Measurements from ENCODE around the gene ITIH5.

The ITIH5 gene

GRCh38 chr10:7545792-7546191 is 121.0 kb downstream of the ITIH5 start:
- Histone ChIP-seq H3F3A (ENCODE audit: insufficient read depth, low read length) (no peaks in the 10 kb centered on the region), H3K27ac (ENCODE audit: low read length) (no peak overlapping the region), H3K4me3 (ENCODE audit: low read length) (no peak overlapping the region), H3K9ac (ENCODE audit: low read length) (no peak overlapping the region), H3K4me2 (ENCODE audit: low read depth, low read length) (no peak overlapping the region), H3K36me3 (replicated peaks; ENCODE audit: insufficient read depth, low read length) (no peaks in the 10 kb centered on the region), H3K9me2 (replicated peaks; ENCODE audit: insufficient read depth, low read length) (no peaks in the 10 kb centered on the region), H3K27me3 (replicated peaks; ENCODE audit: insufficient read depth, low read length) (no peaks in the 10 kb centered on the region), H3K79me2 (ENCODE audit: low read length) (no peaks in the 10 kb centered on the region), H3K9me3 (replicated peaks; ENCODE audit: insufficient read depth, low read length) (no peaks in the 10 kb centered on the region), H3K4me1 (ENCODE audit: low read length) (no peaks in the 10 kb centered on the region), H4K20me1 (ENCODE audit: insufficient read depth, low read length) (no peaks in the 10 kb centered on the region), H2AFZ (ENCODE audit: low read length) (no peak overlapping the region)
- TF ChIP-seq CTCF (IDR thresholded peaks at IDR 0.05; ENCODE audit: low read length) (no peak), EZH2phosphoT487 (IDR thresholded peaks at IDR 0.05; ENCODE audit: low read length) (no peak), EZH2 (optimal IDR thresholded peaks at IDR 0.05; ENCODE audit: low read depth, low read length) (no peak)
- DNase-seq = no peak

- H3K36me3 ChIP-seq (replicated peaks; ENCODE audit: insufficient read depth, low read length) = no peaks in the 10 kb centered on the region
- no peaks in the 10 kb centered on the region for H3K27me3 ChIP-seq (replicated peaks; ENCODE audit: insufficient read depth, low read length)
- DNase-seq = no peak
- H3K9me2 ChIP-seq (replicated peaks; ENCODE audit: insufficient read depth, low read length) = no peaks in the 10 kb centered on the region
- H3K9ac ChIP-seq (ENCODE audit: low read length) = no peak overlapping the region
- H3K4me1 ChIP-seq (ENCODE audit: low read length) = no peaks in the 10 kb centered on the region
- no peak overlapping the region for H3K4me3 ChIP-seq (ENCODE audit: low read length)
- H3K79me2 ChIP-seq (ENCODE audit: low read length) = no peaks in the 10 kb centered on the region
- H3K9me3 ChIP-seq (replicated peaks; ENCODE audit: insufficient read depth, low read length) = no peaks in the 10 kb centered on the region
- no peak overlapping the region for H3K27ac ChIP-seq (ENCODE audit: low read length)
- no peak overlapping the region for H2AFZ ChIP-seq (ENCODE audit: low read length)
- TF ChIP-seq EZH2phosphoT487 (IDR thresholded peaks at IDR 0.05; ENCODE audit: low read length) (no peak), CTCF (IDR thresholded peaks at IDR 0.05; ENCODE audit: low read length) (no peak), EZH2 (optimal IDR thresholded peaks at IDR 0.05; ENCODE audit: low read depth, low read length) (no peak)
- H4K20me1 ChIP-seq (ENCODE audit: insufficient read depth, low read length) = no peaks in the 10 kb centered on the region
- H3K4me2 ChIP-seq (ENCODE audit: low read depth, low read length) = no peak overlapping the region
- no peaks in the 10 kb centered on the region for H3F3A ChIP-seq (ENCODE audit: insufficient read depth, low read length)
Observed at GRCh38 chr10:7545261-7545660, 121.5 kb downstream of the ITIH5 start.

- no peaks in the 10 kb centered on the region for H3K79me2 ChIP-seq (ENCODE audit: low read length)
- H3K4me3 ChIP-seq (ENCODE audit: low read length) = no peak overlapping the region
- H3K9me3 ChIP-seq (replicated peaks; ENCODE audit: insufficient read depth, low read length) = no peaks in the 10 kb centered on the region
- H2AFZ ChIP-seq (ENCODE audit: low read length) = no peak overlapping the region
- H3F3A ChIP-seq (ENCODE audit: insufficient read depth, low read length) = no peaks in the 10 kb centered on the region
- no peak overlapping the region for H3K4me2 ChIP-seq (ENCODE audit: low read depth, low read length)
- DNase-seq = no peak
- no peaks in the 10 kb centered on the region for H4K20me1 ChIP-seq (ENCODE audit: insufficient read depth, low read length)
- H3K9ac ChIP-seq (ENCODE audit: low read length) = no peak overlapping the region
- no peaks in the 10 kb centered on the region for H3K27me3 ChIP-seq (replicated peaks; ENCODE audit: insufficient read depth, low read length)
- no peaks in the 10 kb centered on the region for H3K4me1 ChIP-seq (ENCODE audit: low read length)
- H3K9me2 ChIP-seq (replicated peaks; ENCODE audit: insufficient read depth, low read length) = no peaks in the 10 kb centered on the region
- no peaks in the 10 kb centered on the region for H3K36me3 ChIP-seq (replicated peaks; ENCODE audit: insufficient read depth, low read length)
- no peak for TF ChIP-seq CTCF (IDR thresholded peaks at IDR 0.05; ENCODE audit: low read length)
- TF ChIP-seq EZH2 (optimal IDR thresholded peaks at IDR 0.05; ENCODE audit: low read depth, low read length) = no peak
- TF ChIP-seq EZH2phosphoT487 (IDR thresholded peaks at IDR 0.05; ENCODE audit: low read length) = no peak
- no peak overlapping the region for H3K27ac ChIP-seq (ENCODE audit: low read length)
Observed at GRCh38 chr10:7544203-7544602, 122.6 kb downstream of the ITIH5 start.

Data from MM.1S (cell line).